ENCODE measurements around the gene PLCB4. TPM values are rescaled to one million over a fixed set of nuclear protein-coding genes. Genes with fewer than 3 reads are reported as not detected.

Gene PLCB4
- total RNA-seq, 2 donors from 2014 or later, result not detected

GRCh38 chr20:9236458-9236857, 167.6 kb downstream of the PLCB4 start:
- H3K36me3 Mint-ChIP-seq (ENCODE audit: insufficient read depth in 2 of 2), result no peaks in the 10 kb centered on the region
- no peaks in the 10 kb centered on the region for H3K4me1 Mint-ChIP-seq (ENCODE audit: low read depth)
- no peak overlapping the region for H3K27ac Mint-ChIP-seq
- H3K4me3 Mint-ChIP-seq, result no peak overlapping the region
- DNase-seq, result no peak
- H3K27me3 Mint-ChIP-seq (ENCODE audit: low read depth), result no peaks in the 10 kb centered on the region
- no peaks in the 10 kb centered on the region for H3K9me3 Mint-ChIP-seq
- no peak for ATAC-seq (replicated peaks in 1 of 2)

- Mint-ChIP-seq H3K4me3 (no peak overlapping the region), H3K36me3 (ENCODE audit: insufficient read depth in 2 of 2) (no peaks in the 10 kb centered on the region), H3K27ac (no peak overlapping the region), H3K4me1 (ENCODE audit: low read depth) (no peaks in the 10 kb centered on the region), H3K27me3 (ENCODE audit: low read depth) (no peaks in the 10 kb centered on the region), H3K9me3 (peaks cover 0 to 4% of the 10 kb centered on the region in 2 donors)
- ATAC-seq (replicated peaks in 1 of 2), result no peak
- no peak for DNase-seq
These were observed 172.4 kb downstream of the PLCB4 start for GRCh38 chr20:9241232-9241692.

GRCh38 chr20:9241721-9242427, 173.0 kb downstream of the PLCB4 start:
- no peak for DNase-seq
- Mint-ChIP-seq H3K27ac (no peak overlapping the region), H3K4me1 (ENCODE audit: low read depth) (no peaks in the 10 kb centered on the region), H3K9me3 (peaks cover 0 to 4% of the 10 kb centered on the region in 2 donors), H3K36me3 (ENCODE audit: insufficient read depth in 2 of 2) (no peaks in the 10 kb centered on the region), H3K4me3 (no peak overlapping the region), H3K27me3 (ENCODE audit: low read depth) (no peaks in the 10 kb centered on the region)
- ATAC-seq (replicated peaks in 1 of 2), result no peak

GRCh38 chr20:9243986-9244385, 175.1 kb downstream of the PLCB4 start:
- no peak for ATAC-seq (replicated peaks in 1 of 2)
- Mint-ChIP-seq H3K4me1 (ENCODE audit: low read depth) (no peaks in the 10 kb centered on the region), H3K9me3 (peaks cover 0 to 4% of the 10 kb centered on the region in 2 donors), H3K27ac (no peak overlapping the region), H3K4me3 (no peak overlapping the region), H3K36me3 (ENCODE audit: insufficient read depth in 2 of 2) (no peaks in the 10 kb centered on the region), H3K27me3 (ENCODE audit: low read depth) (no peaks in the 10 kb centered on the region)
- no peak for DNase-seq

- peaks cover 0 to 4% of the 10 kb centered on the region in 2 donors for H3K9me3 Mint-ChIP-seq
- DNase-seq, result no peak
- no peak overlapping the region for H3K4me3 Mint-ChIP-seq
- ATAC-seq (replicated peaks in 1 of 2), result no peak
- H3K4me1 Mint-ChIP-seq (ENCODE audit: low read depth), result no peaks in the 10 kb centered on the region
- H3K27me3 Mint-ChIP-seq (ENCODE audit: low read depth), result no peaks in the 10 kb centered on the region
- H3K27ac Mint-ChIP-seq, result no peak overlapping the region
- H3K36me3 Mint-ChIP-seq (ENCODE audit: insufficient read depth in 2 of 2), result no peaks in the 10 kb centered on the region
These were observed 175.9 kb downstream of the PLCB4 start for GRCh38 chr20:9244811-9245210.

- Mint-ChIP-seq H3K4me3 (no peak overlapping the region), H3K27me3 (ENCODE audit: low read depth) (no peaks in the 10 kb centered on the region), H3K9me3 (peaks cover 0 to 4% of the 10 kb centered on the region in 2 donors), H3K4me1 (ENCODE audit: low read depth) (no peaks in the 10 kb centered on the region), H3K27ac (no peak overlapping the region), H3K36me3 (ENCODE audit: insufficient read depth in 2 of 2) (no peaks in the 10 kb centered on the region)
- no peak for DNase-seq
- no peak for ATAC-seq (replicated peaks in 1 of 2)
These were observed 177.8 kb downstream of the PLCB4 start for GRCh38 chr20:9246731-9247130.

GRCh38 chr20:9250511-9250910, 181.6 kb downstream of the PLCB4 start:
- DNase-seq (no peak), ATAC-seq (replicated peaks in 1 of 2) (no peak)
- Mint-ChIP-seq H3K9me3 (no peaks in the 10 kb centered on the region), H3K27ac (no peak overlapping the region), H3K4me3 (no peak overlapping the region), H3K36me3 (ENCODE audit: insufficient read depth in 2 of 2) (no peaks in the 10 kb centered on the region), H3K4me1 (ENCODE audit: low read depth) (no peaks in the 10 kb centered on the region), H3K27me3 (ENCODE audit: low read depth) (no peaks in the 10 kb centered on the region)

GRCh38 chr20:9253006-9253539, 184.2 kb downstream of the PLCB4 start:
- Mint-ChIP-seq H3K4me1 (ENCODE audit: low read depth) (no peaks in the 10 kb centered on the region), H3K9me3 (no peaks in the 10 kb centered on the region), H3K4me3 (no peak overlapping the region), H3K27ac (no peak overlapping the region), H3K27me3 (ENCODE audit: low read depth) (no peaks in the 10 kb centered on the region), H3K36me3 (ENCODE audit: insufficient read depth in 2 of 2) (no peaks in the 10 kb centered on the region)
- ATAC-seq (replicated peaks in 1 of 2), result no peak
- DNase-seq, result no peak

GRCh38 chr20:9255171-9255570, 186.3 kb downstream of the PLCB4 start:
- H3K27ac Mint-ChIP-seq, result no peak overlapping the region
- H3K9me3 Mint-ChIP-seq, result no peaks in the 10 kb centered on the region
- H3K27me3 Mint-ChIP-seq (ENCODE audit: low read depth), result no peaks in the 10 kb centered on the region
- no peak for ATAC-seq (replicated peaks in 1 of 2)
- DNase-seq, result no peak
- no peaks in the 10 kb centered on the region for H3K4me1 Mint-ChIP-seq (ENCODE audit: low read depth)
- no peak overlapping the region for H3K4me3 Mint-ChIP-seq
- no peaks in the 10 kb centered on the region for H3K36me3 Mint-ChIP-seq (ENCODE audit: insufficient read depth in 2 of 2)

GRCh38 chr20:9256393-9256792, 187.5 kb downstream of the PLCB4 start:
- DNase-seq (no peak), ATAC-seq (replicated peaks in 1 of 2) (no peak)
- no peaks in the 10 kb centered on the region for H3K27me3 Mint-ChIP-seq (ENCODE audit: low read depth)
- H3K36me3 Mint-ChIP-seq (ENCODE audit: insufficient read depth in 2 of 2), result no peaks in the 10 kb centered on the region
- no peak overlapping the region for H3K27ac Mint-ChIP-seq
- no peak overlapping the region for H3K4me3 Mint-ChIP-seq
- H3K9me3 Mint-ChIP-seq, result no peaks in the 10 kb centered on the region
- H3K4me1 Mint-ChIP-seq (ENCODE audit: low read depth), result no peaks in the 10 kb centered on the region

- Mint-ChIP-seq H3K27ac (no peak overlapping the region), H3K27me3 (ENCODE audit: low read depth) (no peaks in the 10 kb centered on the region), H3K4me1 (ENCODE audit: low read depth) (no peaks in the 10 kb centered on the region), H3K4me3 (no peak overlapping the region), H3K9me3 (peaks cover 0 to 4% of the 10 kb centered on the region in 2 donors), H3K36me3 (ENCODE audit: insufficient read depth in 2 of 2) (no peaks in the 10 kb centered on the region)
- no peak for DNase-seq
- ATAC-seq (replicated peaks in 1 of 2), result no peak
These were observed 190.0 kb downstream of the PLCB4 start for GRCh38 chr20:9258901-9259300.

GRCh38 chr20:9260027-9260426, 191.1 kb downstream of the PLCB4 start:
- no peak overlapping the region for H3K4me3 Mint-ChIP-seq
- DNase-seq (no peak), ATAC-seq (replicated peaks in 1 of 2) (no peak)
- no peaks in the 10 kb centered on the region for H3K4me1 Mint-ChIP-seq (ENCODE audit: low read depth)
- H3K27ac Mint-ChIP-seq, result no peak overlapping the region
- no peaks in the 10 kb centered on the region for H3K36me3 Mint-ChIP-seq (ENCODE audit: insufficient read depth in 2 of 2)
- H3K9me3 Mint-ChIP-seq, result peaks cover 0 to 4% of the 10 kb centered on the region in 2 donors
- H3K27me3 Mint-ChIP-seq (ENCODE audit: low read depth), result no peaks in the 10 kb centered on the region

- H3K27ac Mint-ChIP-seq, result no peak overlapping the region
- DNase-seq (no peak), ATAC-seq (replicated peaks in 1 of 2) (no peak)
- peaks cover 0 to 4% of the 10 kb centered on the region in 2 donors for H3K9me3 Mint-ChIP-seq
- no peaks in the 10 kb centered on the region for H3K36me3 Mint-ChIP-seq (ENCODE audit: insufficient read depth in 2 of 2)
- H3K4me1 Mint-ChIP-seq (ENCODE audit: low read depth), result no peaks in the 10 kb centered on the region
- H3K27me3 Mint-ChIP-seq (ENCODE audit: low read depth), result no peaks in the 10 kb centered on the region
- no peak overlapping the region for H3K4me3 Mint-ChIP-seq
These were observed 192.9 kb downstream of the PLCB4 start for GRCh38 chr20:9261781-9262180.

GRCh38 chr20:9262653-9263194, 193.8 kb downstream of the PLCB4 start:
- Mint-ChIP-seq H3K36me3 (ENCODE audit: insufficient read depth in 2 of 2) (no peaks in the 10 kb centered on the region), H3K4me3 (no peak overlapping the region), H3K27ac (no peak overlapping the region), H3K9me3 (peaks cover 0 to 4% of the 10 kb centered on the region in 2 donors), H3K4me1 (ENCODE audit: low read depth) (no peaks in the 10 kb centered on the region), H3K27me3 (ENCODE audit: low read depth) (no peaks in the 10 kb centered on the region)
- ATAC-seq (replicated peaks in 1 of 2) (no peak), DNase-seq (no peak)

All from activated T-cell treated with anti-CD3 and anti-CD28 coated beads, Interleukin-2, amount 50 U/mL, for 72 hours (primary cell).